ENCODE measurements around the gene SEPTIN7.

- TF ChIP-seq CTCF (IDR thresholded peaks at IDR 0.05; ENCODE audit: low read depth, low read length) (no peak), EZH2phosphoT487 (IDR thresholded peaks at IDR 0.05; ENCODE audit: low read depth) (no peak)
These were observed 38.1 kb upstream of the SEPTIN7 start for GRCh38 chr7:35762781-35763180.

Data from OCI-LY3 (cell line).